DMS79 (cell line): ENCODE measurements around the gene FALEC.

Experiments used
- DNase-seq: peaks from one replicate; lab custom pipeline; 2025; lab: John Stamatoyannopoulos, UW

Gene FALEC

DNA sequence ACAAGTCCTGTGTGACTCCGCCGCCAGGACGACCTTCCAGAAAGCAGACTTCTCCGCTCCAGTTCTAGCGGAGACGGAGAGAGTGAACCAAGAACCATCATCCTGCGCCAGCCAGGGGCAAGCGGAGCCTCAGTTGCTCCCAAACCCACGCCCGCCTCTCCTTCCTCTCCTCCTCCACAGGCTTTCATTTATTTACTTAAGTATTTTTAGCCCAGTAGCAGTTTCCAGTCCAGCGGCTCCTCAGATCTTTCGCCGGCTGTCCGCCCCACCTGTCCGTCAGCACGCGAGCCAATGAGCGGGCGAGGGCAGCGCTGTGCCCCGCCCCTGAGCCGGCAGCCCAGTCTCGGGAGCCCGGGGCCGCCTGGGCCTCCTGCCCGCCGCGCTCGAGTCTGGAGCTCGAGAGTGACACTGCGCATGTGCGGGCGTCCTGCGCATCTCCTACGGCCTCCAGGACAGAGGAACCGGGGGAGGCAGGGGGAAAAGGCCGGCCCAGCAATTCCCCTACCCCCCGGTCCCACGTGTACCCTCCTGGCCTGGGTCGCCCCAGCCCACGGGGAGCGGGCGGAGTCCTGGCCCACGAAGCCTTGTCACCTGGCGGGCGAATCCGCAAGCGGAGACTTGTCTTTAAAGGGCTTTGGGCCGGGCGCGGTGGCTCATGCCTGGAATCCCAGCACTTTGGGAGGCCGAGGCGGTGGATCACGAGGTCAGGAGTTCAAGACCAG lies at the start of gene FALEC:
TSS of gene FALEC (plus strand) at position 425 of the 722 bp plus-strand sequence.
- peak; percentile 88 for DNase-seq

- no peak for DNase-seq
Observed at GRCh38 chr1:150466964-150467363, 48.6 kb upstream of the FALEC start.

DNA sequence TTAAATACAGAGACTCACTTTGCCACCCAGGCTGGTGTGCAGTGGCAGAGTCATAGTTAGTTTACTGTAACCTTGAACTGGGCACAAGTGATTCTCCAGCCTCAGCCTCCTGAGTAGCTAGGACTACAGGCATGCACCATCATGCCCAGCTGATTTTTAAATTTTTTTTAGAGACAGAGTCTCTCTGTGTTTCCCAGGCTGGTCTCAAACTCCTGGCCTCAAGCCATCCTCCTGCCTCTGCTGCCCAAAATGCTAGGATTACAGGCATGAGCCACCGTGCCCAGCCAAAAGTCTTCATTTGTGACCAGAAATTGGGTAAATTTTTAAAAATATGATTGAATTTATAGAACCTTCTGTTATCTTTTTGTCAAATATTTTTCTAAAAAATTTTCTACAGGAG lies 46.3 kb upstream of the FALEC start:
- DNase-seq = no peak

DNA sequence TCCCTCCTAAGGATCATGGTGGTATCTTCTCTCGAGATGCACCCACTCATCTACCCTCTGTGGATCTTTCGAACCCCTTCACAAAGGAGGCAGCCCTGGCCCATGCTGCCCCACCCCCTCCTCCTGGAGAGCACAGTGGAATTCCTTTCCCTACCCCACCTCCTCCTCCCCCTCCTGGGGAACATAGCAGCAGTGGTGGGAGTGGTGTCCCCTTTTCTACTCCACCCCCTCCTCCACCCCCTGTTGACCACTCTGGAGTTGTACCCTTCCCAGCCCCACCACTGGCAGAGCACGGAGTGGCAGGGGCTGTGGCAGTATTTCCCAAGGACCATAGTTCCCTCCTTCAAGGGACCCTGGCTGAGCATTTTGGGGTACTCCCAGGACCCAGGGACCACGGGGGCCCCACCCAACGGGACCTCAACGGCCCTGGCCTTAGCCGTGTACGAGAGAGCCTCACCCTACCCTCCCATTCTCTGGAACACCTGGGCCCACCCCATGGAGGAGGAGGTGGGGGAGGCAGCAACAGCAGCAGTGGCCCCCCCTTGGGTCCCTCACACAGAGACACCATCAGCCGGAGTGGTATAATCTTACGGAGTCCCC lies 42.9 kb upstream of the FALEC start:
- no peak for DNase-seq

DNA sequence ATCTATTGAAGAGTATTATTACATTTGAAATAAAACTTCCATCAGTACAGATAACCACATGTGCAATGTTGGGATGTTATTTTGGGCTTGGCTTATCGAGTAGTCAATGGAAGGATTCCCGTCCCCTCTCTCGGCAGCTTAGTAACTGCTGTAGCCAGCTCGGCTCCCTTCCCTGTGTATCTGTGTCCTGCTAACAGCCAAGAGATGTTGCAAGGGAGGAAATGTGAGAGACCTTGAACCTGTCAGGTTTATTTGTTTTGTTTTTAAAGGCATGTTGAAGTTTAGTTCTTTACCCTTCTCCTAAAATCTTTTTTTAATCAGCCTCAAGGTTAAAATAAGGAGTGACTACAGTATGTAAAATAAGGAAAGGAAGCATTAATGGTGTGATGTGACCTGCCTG lies 41.9 kb upstream of the FALEC start:
- DNase-seq = no peak

DNA sequence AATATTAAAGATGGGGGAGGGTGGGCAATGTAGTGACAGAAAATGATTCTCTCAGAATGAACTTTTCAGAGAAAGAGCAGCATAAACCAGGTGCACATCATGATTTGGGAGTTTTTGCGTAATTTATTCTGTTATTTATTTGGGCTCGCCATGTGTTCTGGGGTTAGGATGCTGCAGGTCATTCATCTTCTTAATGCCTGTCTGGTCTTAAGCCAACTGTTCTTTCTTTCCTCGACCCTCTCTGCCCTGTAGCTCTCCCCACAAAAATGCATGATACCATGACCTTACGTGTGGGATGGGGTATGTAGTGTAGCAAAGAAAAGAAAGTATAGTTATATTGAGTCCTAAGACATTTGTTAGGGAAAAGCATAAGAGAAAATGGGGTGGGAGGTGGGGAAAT lies 40.7 kb upstream of the FALEC start:
- no peak for DNase-seq

- DNase-seq = peak; percentile 59
Observed at GRCh38 chr1:150476754-150477153, 38.8 kb upstream of the FALEC start.

- no peak for DNase-seq
Observed at GRCh38 chr1:150477320-150477719, 38.2 kb upstream of the FALEC start.

GRCh38 chr1:150477733-150478132 lies 37.8 kb upstream of the FALEC start:
- no peak for DNase-seq

DNA sequence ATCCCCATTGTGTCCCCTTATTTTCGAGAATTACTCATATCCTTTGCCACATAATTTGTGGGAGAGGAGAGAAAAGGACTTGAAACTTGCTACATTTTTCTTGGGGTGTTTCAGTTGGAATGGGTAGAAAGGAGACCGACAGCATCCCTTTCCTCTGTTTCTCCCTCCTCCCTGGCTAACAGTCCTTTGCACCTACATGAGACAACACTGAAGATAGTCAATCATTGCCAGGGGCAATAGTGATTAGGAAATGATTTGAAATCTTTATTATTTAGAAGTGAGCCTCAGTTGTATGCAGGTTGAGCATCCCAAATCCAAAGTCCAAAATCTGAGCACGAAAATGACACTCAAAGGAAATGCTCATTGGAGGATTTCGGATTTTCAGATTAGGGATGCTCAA lies 36.2 kb upstream of the FALEC start:
- DNase-seq = no peak

- DNase-seq = no peak
Observed at GRCh38 chr1:150479927-150480352, 35.6 kb upstream of the FALEC start.

DNA sequence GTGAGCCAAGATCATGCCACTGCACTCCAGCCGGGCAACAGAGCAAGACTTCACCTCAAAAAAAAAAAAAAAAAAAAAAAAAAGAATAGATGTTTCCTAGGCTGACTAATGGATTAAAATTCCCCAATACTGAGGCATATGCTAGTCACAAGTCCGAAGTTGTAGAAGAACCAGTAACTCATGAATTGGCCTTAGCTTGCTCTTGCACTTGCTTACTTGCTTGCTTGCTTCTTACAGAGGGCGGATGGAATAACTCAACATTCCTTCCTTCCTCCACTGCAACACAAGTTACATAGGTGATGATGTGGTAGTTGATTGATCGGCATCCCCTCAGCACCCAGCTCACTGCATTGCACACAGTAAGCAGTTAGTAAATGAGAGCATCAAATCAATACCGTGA lies 31.1 kb upstream of the FALEC start:
- DNase-seq = no peak

- DNase-seq = no peak
Observed at GRCh38 chr1:150484861-150485260, 30.7 kb upstream of the FALEC start.

DNA sequence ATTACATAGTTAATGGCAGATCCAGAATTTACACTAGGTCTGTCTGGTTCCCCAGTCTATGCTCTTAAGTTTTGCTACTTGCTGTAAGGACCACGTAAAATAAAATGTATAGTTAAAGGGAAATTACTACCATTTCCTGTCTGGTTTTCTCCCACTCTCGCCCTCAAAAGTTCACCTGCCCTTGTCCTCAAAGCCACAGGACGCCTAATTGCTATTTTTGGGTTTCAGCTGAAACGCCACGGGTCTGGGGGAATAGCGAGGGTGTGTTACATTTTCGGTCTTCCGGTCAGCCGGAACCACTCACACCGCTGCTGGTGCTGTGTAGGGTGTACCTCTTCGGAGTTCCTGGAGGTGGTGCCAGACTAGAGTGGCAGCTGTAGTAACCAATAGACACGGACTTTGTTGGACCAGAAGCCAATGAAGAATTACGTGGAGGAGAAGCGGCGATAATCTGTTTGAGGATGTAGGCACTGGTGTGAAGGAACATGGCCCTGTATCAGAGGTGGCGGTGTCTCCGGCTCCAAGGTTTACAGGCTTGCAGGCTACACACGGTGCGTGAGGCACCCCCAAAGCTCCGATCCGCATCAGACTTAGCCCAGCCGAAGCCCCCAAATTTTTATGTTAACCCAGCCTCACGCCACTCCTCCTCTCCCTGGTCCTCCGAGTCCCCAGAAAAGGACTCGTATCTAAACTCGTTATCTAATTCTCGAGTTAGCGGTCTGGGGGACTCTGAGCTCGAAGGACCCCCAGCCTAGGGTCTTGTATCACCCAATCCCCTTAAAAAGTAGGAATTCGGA lies 28.4 kb upstream of the FALEC start, which contains the start of gene TARS2:
TSS of gene TARS2 (plus strand) at position 454 of the 797 bp plus-strand sequence. CDS start at position 486, 32 bp downstream.
- peak; percentile 94 for DNase-seq

DNA sequence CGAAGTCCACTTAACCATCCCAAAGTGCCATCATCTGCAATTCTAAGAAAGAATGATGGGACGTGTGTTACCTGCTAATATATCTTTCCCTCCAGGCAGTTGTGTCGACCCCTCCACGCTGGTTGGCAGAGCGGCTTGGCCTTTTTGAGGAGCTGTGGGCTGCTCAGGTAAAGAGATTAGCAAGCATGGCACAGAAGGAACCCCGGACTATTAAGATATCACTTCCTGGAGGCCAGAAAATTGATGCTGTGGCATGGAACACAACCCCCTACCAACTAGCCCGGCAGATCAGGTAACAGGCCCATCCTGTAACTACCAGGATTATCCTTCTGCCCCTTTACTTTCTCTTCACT lies 27.8 kb upstream of the FALEC start:
- no peak for DNase-seq

DNA sequence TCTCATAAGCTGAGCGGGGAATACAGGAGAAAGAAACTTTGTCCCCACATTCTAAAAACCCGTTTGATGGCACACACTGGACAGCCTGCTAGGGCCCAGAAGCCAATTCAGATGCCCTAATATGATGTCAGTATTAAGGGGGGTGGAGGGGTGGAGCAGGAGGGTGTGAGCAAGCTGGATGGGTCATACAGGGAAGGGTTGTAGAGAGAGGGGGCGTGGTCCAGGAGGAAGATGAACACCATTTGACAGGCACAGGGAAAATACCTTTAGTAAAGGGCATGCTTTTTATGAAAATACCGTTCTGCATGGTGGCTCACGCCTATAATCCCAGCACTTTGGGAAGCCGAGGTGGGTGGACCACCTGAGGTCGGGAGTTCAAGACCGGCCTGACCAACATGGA lies 22.4 kb upstream of the FALEC start:
- no peak for DNase-seq

DNA sequence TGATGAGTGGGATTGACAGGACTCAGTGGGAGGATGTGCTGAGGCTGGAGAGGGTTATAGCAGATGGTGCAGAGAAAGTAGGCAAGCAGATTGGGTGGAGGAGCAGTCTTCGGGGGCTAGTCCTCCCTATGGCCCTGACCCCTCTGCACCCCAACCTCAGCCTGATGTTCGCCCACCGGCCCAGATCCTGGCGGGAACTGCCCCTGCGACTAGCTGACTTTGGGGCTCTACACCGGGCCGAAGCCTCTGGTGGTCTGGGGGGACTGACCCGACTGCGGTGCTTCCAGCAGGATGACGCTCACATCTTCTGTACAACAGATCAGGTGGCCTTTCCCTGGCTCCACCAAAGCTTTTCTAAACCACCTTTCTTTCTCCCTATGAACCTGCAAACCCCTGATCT lies 17.2 kb upstream of the FALEC start:
- DNase-seq = no peak

- DNase-seq = no peak
Observed at GRCh38 chr1:150505431-150505830, 10.1 kb upstream of the FALEC start.

DNA sequence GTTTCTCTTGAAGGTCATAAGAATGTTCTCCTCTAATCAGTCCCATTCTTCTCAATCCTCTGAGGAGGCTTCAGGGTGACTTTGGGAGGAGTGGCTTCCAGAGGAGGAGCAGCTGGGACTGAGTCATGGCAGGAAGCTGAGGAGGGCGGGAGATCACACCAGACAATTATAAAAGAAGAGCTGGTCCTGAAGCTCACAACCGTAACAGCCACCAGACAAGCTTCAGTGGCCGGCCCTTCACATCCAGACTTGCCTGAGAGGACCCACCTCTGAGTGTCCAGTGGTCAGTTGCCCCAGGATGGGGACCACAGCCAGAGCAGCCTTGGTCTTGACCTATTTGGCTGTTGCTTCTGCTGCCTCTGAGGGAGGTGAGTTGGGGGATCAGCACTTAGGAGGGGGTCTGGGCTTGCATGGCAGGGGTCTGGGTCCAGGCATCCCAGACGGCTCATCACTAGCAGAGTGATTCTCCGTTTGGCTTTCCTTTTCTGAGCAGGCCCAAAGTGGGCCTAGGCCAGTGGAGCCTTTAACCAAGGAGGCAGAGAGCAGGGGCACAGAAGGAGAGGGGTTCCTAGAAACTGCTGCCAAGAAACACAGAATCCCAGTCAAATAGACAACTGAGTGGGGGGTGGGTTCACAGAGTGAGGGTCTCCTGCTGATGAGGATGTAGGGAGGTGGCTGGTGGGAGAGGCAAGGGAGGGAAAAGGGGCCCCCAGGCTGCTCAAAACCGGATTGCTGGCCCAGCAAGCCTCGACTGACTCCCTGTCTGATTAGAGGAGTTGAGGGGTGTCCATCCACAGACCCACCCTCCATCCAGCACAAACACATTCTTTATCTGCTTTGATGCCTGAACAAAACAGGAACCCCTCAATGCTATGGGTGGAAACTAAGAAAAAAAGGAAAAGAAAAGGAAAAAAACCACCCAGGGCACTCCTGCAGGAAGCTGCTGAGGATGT lies 7.4 kb upstream of the FALEC start, which contains the start of gene ECM1:
TSS of gene ECM1 (plus strand) at position 198 of the 953 bp plus-strand sequence. CDS start at position 299, 101 bp downstream.
- no peak for DNase-seq

DNA sequence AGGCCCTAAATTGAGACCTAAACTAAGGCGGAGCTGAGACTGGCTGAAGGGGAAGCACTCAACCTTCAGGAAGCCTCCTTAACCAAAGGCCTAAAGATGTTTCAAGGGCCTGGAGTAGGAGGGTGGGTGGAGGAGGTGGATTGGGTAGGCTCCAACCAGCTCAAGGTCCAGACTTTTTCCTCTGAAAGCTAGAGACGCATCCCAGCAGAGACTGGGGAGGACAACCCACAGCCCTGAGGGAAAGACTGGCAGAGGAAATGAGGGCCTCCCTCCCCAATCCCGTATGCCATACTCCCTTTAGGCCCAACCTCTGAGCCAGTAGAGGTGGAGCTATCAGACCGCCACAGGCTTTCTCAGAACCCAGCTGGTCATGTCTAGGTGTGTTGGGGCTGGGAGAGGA lies 6.6 kb upstream of the FALEC start:
- no peak for DNase-seq

GRCh38 chr1:150511551-150511950 lies 4.0 kb upstream of the FALEC start:
- DNase-seq = no peak
